Endodermal cell (in vitro differentiated cells): Measurements from ENCODE around the gene RAMACL. TPM values are rescaled to one million over a fixed set of nuclear protein-coding genes. Genes with fewer than 3 reads are reported as not detected.

Source experiments
- DNase-seq: peaks from one replicate; pipeline ENCODE4 v3.0.0-alpha.2; 2017
- H3K27ac ChIP-seq: 2 replicates; pipeline ENCODE4 v1.5.1; 2013; ENCODE audit warnings: mild to moderate bottlenecking, low read depth, low read length, moderate library complexity
- H3K27me3 ChIP-seq: 2 replicates; pipeline ENCODE4 v1.6.1; 2013; ENCODE audit warnings: mild to moderate bottlenecking, low read length, moderate library complexity; ENCODE audit not compliant: insufficient read depth, control insufficient read depth, poor library complexity, severe bottlenecking
- H3K36me3 ChIP-seq: 2 replicates; pipeline ENCODE4 v1.7.0; 2013; ENCODE audit warnings: mild to moderate bottlenecking, low read length, moderate library complexity; ENCODE audit not compliant: control insufficient read depth, insufficient read depth
- H3K4me1 ChIP-seq: one replicate; pipeline ENCODE4 v1.7.0; 2013; ENCODE audit warnings: low read length; ENCODE audit not compliant: control insufficient read depth, insufficient read depth
- H3K4me3 ChIP-seq: 2 replicates; pipeline ENCODE4 v1.5.1; 2013; ENCODE audit warnings: mild to moderate bottlenecking, low read length, moderate library complexity
- H3K9ac ChIP-seq: 2 replicates; pipeline ENCODE4 v1.6.1; 2013; ENCODE audit warnings: mild to moderate bottlenecking, low read length, moderate library complexity; ENCODE audit not compliant: poor library complexity, severe bottlenecking; ENCODE audit errors: extremely low read depth
- H3K9me3 ChIP-seq: 2 replicates; pipeline ENCODE4 v1.6.1; 2013; ENCODE audit warnings: mild to moderate bottlenecking, low read length, moderate library complexity; ENCODE audit not compliant: control insufficient read depth
- H3K27ac Mint-ChIP-seq: 2 replicates; pipeline ENCODE4 v1.8.0; 2020; ENCODE audit warnings: mixed read lengths
- H3K27me3 Mint-ChIP-seq: 2 replicates; pipeline ENCODE4 v1.8.0; 2021; ENCODE audit warnings: mild to moderate bottlenecking, mixed read lengths; ENCODE audit not compliant: insufficient read depth
- H3K36me3 Mint-ChIP-seq: 2 replicates; pipeline ENCODE4 v1.8.0; 2020; ENCODE audit warnings: low read depth, mixed read lengths
- H3K4me1 Mint-ChIP-seq: 2 replicates; pipeline ENCODE4 v1.8.0; 2020; ENCODE audit warnings: mixed read lengths
- H3K4me3 Mint-ChIP-seq: 2 replicates; pipeline ENCODE4 v1.8.0; 2020; ENCODE audit warnings: mild to moderate bottlenecking, moderate library complexity, mixed read lengths
- H3K9me3 Mint-ChIP-seq: 2 replicates; pipeline ENCODE4 v1.8.0; 2020; ENCODE audit warnings: mild to moderate bottlenecking, mixed read lengths
- CTCF ChIP-seq: fragments of 200-600 bp; sonication (generic); conservative IDR thresholded peaks from 2 replicates; pipeline ENCODE4 v1.5.0; 2021; ENCODE audit warnings: antibody characterized with exemption, mild to moderate bottlenecking
- WGBS, 2 experiments: methylation state at CpG; one replicate each; pipeline versions ENCODE4 v1.1.5 to v1.1.7; 2013; ENCODE audit warnings: missing lambda C conversion rate in 2 of 2, mixed read lengths in 1 of 2; ENCODE audit not compliant: insufficient coverage in 1 of 2, insufficient read length in 1 of 2; 5-methylcytosine and 5-hydroxymethylcytosine counted together
- total RNA-seq, 2 donors: library from RNA; stranded (reverse); fragmentation: NEBNext Ultra II Directional in 1 of 2; extraction: Animal tissue kit (Norgen Biotek cat#: 25700) in 1 of 2; gene quantifications; 2 replicates in 1 of 2; 3 replicates in 1 of 2; pipeline ENCODE4 v1.2.1, GENCODE V29; 2021

Gene RAMACL
- total RNA-seq, 2 donors from 2014 or later: 0.80 to 2.5 TPM

GRCh38 chr6:166617359-166617758, 30.9 kb upstream of the RAMACL start:
- peaks cover 14% of the 10 kb centered on the region for H3K36me3 Mint-ChIP-seq

GRCh38 chr6:166616261-166617238, 30.1 kb upstream of the RAMACL start:
- DNase-seq: peak; percentile 40
- Histone ChIP-seq H3K4me1 (peaks cover 2% of the 10 kb centered on the region), H3K36me3 (peaks cover 4% of the 10 kb centered on the region), H3K9ac (no peak overlapping the region), H3K27me3 (no peaks in the 10 kb centered on the region), H3K9me3 (no peaks in the 10 kb centered on the region), H3K27ac (no peak overlapping the region), H3K4me3 (no peak overlapping the region)
- WGBS, 2 experiments: 93 to 96% methylated on average over 17 to 22 of the region's 22 CpGs
- Mint-ChIP-seq H3K4me3 (no peak overlapping the region), H3K27me3 (no peaks in the 10 kb centered on the region), H3K4me1 (peaks cover 18% of the 10 kb centered on the region), H3K36me3 (peaks cover 14% of the 10 kb centered on the region), H3K9me3 (no peaks in the 10 kb centered on the region), H3K27ac (peak overlapping the region; percentile 37)
- no peak for TF ChIP-seq CTCF

More at GRCh38 chr6:166617359-166617758, 30.9 kb upstream of the RAMACL start:
- H3K27me3 ChIP-seq: no peaks in the 10 kb centered on the region
- peaks cover 23% of the 10 kb centered on the region for H3K4me1 Mint-ChIP-seq
- no peak overlapping the region for H3K9ac ChIP-seq
- no peak overlapping the region for H3K4me3 Mint-ChIP-seq
- 89 to 97% methylated on average over 7 of the region's 7 CpGs for WGBS, 2 experiments
- H3K4me1 ChIP-seq: peaks cover 2% of the 10 kb centered on the region
- H3K36me3 ChIP-seq: peaks cover 4% of the 10 kb centered on the region
- no peaks in the 10 kb centered on the region for H3K27me3 Mint-ChIP-seq
- H3K9me3 Mint-ChIP-seq: no peaks in the 10 kb centered on the region
- H3K4me3 ChIP-seq: no peak overlapping the region
- no peak overlapping the region for H3K27ac ChIP-seq
- no peak for DNase-seq
- TF ChIP-seq CTCF: no peak
- no peak overlapping the region for H3K27ac Mint-ChIP-seq
- H3K9me3 ChIP-seq: no peaks in the 10 kb centered on the region

GRCh38 chr6:166615059-166615770, 28.7 kb upstream of the RAMACL start:
- Mint-ChIP-seq H3K4me1 (peaks cover 16% of the 10 kb centered on the region), H3K27ac (no peak overlapping the region), H3K4me3 (no peak overlapping the region), H3K9me3 (no peaks in the 10 kb centered on the region), H3K27me3 (no peaks in the 10 kb centered on the region), H3K36me3 (peaks cover 14% of the 10 kb centered on the region)
- Histone ChIP-seq H3K36me3 (peaks cover 4% of the 10 kb centered on the region), H3K9me3 (no peaks in the 10 kb centered on the region), H3K27me3 (no peaks in the 10 kb centered on the region), H3K27ac (no peak overlapping the region), H3K4me3 (no peak overlapping the region), H3K4me1 (peaks cover 2% of the 10 kb centered on the region), H3K9ac (no peak overlapping the region)
- 90 to 93% methylated on average over 17 to 21 of the region's 21 CpGs for WGBS, 2 experiments
- peak; percentile 56 for DNase-seq
- no peak for TF ChIP-seq CTCF
